Breast epithelium (tissue), 4 donors: ENCODE measurements around the gene MRC2. TPM values are rescaled to one million over a fixed set of nuclear protein-coding genes. Genes with fewer than 3 reads are reported as not detected.

Source experiments
- DNase-seq, 2 donors: peaks; one replicate each; pipeline ENCODE4 v3.0.0-alpha.2; 2019; ENCODE audit warnings: low spot score in 2 of 2
- H3K27ac ChIP-seq, 2 donors: fragments of 200-600 bp; sonication (generic) in 1 of 2; one replicate each; pipeline ENCODE4 v1.5.1; 2016 to 2019; ENCODE audit warnings: mild to moderate bottlenecking in 1 of 2
- H3K27me3 ChIP-seq, 2 donors: fragments of 200-600 bp; sonication (generic) in 1 of 2; one replicate each; pipeline versions ENCODE4 v1.5.1 to v1.6.0; 2017 to 2019; ENCODE audit warnings: control low read depth in 1 of 2, mild to moderate bottlenecking in 1 of 2
- H3K36me3 ChIP-seq: fragments of 200-600 bp; one replicate; pipeline ENCODE4 v1.5.1; 2019
- H3K4me1 ChIP-seq, 2 donors: fragments of 200-600 bp; sonication (generic); one replicate each; pipeline ENCODE4 v1.5.1; 2016 to 2019; ENCODE audit warnings: control low read depth in 1 of 2
- H3K4me3 ChIP-seq, 3 donors: fragments of 200-600 bp; sonication (generic); 1 replicate in 2 of 3; 2 replicates in 1 of 3; pipeline ENCODE4 v1.5.1; 2016 to 2019; ENCODE audit warnings: mild to moderate bottlenecking in 3 of 3, moderate library complexity in 2 of 3
- H3K9me3 ChIP-seq, 2 donors: fragments of 200-600 bp; sonication (generic) in 1 of 2; one replicate each; pipeline ENCODE4 v1.5.1; 2016 to 2019; ENCODE audit warnings: control low read depth in 1 of 2
- POLR2A ChIP-seq: fragments of 450-650 bp; IDR thresholded peaks from one replicate; pipeline ENCODE4 v1.6.1; 2016; ENCODE audit warnings: antibody characterized with exemption, mild to moderate bottlenecking, moderate library complexity
- POLR2AphosphoS5 ChIP-seq, 3 donors: sonication (generic); formaldehyde crosslinking; IDR thresholded peaks; one replicate each; pipeline ENCODE4 v1.6.1; 2017; ENCODE audit warnings: antibody characterized with exemption in 3 of 3
- intact Hi-C: fragments of 100-400 bp; cut with DNase I; formaldehyde crosslinking; loops from one replicate; pipeline ENCODE4 v1.15.1; 2023; ENCODE audit warnings: low total_unique reads
- total RNA-seq, 3 donors: library from RNA; depleted of rRNA; stranded (reverse); fragments of >200 nt; gene quantifications; one replicate each; pipeline ENCODE4 v1.1.0, GENCODE V29; 2016
- TF ChIP-seq, protein P1 (sequence below), 3 donors: fragments of 450-650 bp; IDR thresholded peaks; one replicate each; pipeline ENCODE4 v1.5.1; 2016 to 2017; ENCODE audit warnings: antibody characterized with exemption in 3 of 3, mild to moderate bottlenecking in 3 of 3, moderate library complexity in 3 of 3

Gene MRC2
- total RNA-seq, 3 donors from 2014 or later, result 28.4 to 40.2 (median 37.4) TPM

DNA sequence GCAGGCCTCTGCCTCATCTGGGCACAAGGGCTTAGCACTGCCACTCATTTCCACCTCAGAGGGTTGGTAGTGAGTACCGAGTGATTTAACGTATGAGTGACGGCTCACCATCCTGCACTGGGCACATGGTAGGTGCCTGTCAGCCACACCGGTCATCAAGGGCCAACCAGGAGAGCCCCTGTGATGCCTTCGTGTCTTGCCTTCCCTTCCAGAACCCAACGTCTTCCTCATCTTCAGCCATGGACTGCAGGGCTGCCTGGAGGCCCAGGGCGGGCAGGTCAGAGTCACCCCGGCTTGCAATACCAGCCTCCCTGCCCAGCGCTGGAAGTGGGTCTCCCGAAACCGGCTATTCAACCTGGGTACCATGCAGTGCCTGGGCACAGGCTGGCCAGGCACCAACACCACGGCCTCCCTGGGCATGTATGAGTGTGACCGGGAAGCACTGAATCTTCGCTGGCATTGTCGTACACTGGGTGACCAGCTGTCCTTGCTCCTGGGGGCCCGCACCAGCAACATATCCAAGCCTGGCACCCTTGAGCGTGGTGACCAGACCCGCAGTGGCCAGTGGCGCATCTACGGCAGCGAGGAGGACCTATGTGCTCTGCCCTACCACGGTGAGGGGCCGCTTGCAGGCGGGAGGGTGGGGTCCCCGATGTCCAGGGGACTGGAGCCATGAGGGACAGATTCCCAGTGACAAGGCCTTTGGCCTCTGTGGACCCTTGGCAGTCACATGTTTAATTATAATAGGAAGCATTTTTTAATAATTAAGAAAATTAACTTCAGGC lies 37.1 kb downstream of the MRC2 start:
- Histone ChIP-seq H3K27me3 (no peaks in the 10 kb centered on the region), H3K36me3 (no peaks in the 10 kb centered on the region), H3K27ac (no peak overlapping the region), H3K4me3 (no peak overlapping the region), H3K9me3 (no peaks in the 10 kb centered on the region), H3K4me1 (no peaks in the 10 kb centered on the region)
- no peak for DNase-seq
- intact Hi-C loops, result no loop called here
- TF ChIP-seq, protein P1, sequence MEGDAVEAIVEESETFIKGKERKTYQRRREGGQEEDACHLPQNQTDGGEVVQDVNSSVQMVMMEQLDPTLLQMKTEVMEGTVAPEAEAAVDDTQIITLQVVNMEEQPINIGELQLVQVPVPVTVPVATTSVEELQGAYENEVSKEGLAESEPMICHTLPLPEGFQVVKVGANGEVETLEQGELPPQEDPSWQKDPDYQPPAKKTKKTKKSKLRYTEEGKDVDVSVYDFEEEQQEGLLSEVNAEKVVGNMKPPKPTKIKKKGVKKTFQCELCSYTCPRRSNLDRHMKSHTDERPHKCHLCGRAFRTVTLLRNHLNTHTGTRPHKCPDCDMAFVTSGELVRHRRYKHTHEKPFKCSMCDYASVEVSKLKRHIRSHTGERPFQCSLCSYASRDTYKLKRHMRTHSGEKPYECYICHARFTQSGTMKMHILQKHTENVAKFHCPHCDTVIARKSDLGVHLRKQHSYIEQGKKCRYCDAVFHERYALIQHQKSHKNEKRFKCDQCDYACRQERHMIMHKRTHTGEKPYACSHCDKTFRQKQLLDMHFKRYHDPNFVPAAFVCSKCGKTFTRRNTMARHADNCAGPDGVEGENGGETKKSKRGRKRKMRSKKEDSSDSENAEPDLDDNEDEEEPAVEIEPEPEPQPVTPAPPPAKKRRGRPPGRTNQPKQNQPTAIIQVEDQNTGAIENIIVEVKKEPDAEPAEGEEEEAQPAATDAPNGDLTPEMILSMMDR (IDR thresholded peaks at IDR 0.05), result no peak
- TF ChIP-seq POLR2AphosphoS5 (IDR thresholded peaks at IDR 0.05) (no peak), POLR2A (no peak)

DNA sequence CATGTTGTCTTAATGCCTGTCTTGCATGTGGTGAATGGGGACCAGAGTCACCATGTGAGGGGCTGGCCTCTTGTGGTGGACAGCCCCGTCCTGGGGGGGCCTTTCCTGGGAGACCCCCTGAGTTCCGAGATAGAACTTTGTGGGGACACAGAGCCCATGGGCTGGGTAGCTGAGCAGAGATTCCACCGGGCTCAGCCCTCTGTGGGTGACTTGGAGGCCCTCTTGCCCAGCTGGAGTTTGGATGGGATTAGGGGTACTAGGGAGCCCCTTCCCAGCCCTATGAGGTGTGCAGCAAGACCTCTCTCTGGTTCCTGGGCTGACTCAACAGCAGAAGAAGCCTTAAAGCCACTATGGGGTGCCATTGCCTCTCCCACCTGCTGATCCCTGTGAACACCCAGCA lies 38.1 kb downstream of the MRC2 start:
- H3K27ac ChIP-seq, result no peak overlapping the region
- no peaks in the 10 kb centered on the region for H3K27me3 ChIP-seq
- intact Hi-C loops, result no loop called here
- TF ChIP-seq POLR2AphosphoS5 (IDR thresholded peaks at IDR 0.05) (no peak), POLR2A (no peak)
- TF ChIP-seq, protein P1 (IDR thresholded peaks at IDR 0.05), result no peak
- no peaks in the 10 kb centered on the region for H3K4me1 ChIP-seq
- DNase-seq, result no peak
- H3K36me3 ChIP-seq, result no peaks in the 10 kb centered on the region
- no peak overlapping the region for H3K4me3 ChIP-seq
- H3K9me3 ChIP-seq, result no peaks in the 10 kb centered on the region

DNA sequence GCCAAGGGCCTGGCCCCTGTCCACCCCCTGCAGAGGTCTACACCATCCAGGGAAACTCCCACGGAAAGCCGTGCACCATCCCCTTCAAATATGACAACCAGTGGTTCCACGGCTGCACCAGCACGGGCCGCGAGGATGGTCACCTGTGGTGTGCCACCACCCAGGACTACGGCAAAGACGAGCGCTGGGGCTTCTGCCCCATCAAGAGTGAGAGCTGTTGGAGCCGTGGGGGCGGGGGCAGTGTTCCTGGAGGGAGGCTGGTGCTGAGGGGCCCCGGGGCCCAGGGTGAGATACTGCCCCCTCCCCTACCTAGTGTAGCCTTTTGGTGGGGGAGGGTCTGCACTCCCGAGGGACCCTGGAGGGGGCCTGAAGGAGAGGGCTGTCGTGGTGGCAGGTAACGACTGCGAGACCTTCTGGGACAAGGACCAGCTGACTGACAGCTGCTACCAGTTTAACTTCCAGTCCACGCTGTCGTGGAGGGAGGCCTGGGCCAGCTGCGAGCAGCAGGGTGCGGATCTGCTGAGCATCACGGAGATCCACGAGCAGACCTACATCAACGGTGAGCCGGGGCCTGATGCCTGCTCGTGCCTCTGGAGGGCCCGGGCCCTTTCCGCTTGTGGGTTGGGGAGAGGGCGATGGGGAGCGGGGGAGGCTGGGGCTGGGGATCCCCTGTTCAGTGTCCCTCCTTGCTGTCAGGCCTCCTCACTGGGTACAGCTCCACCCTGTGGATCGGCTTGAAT lies 38.8 kb downstream of the MRC2 start:
- no peak for DNase-seq
- TF ChIP-seq POLR2A (no peak), POLR2AphosphoS5 (IDR thresholded peaks at IDR 0.05) (no peak)
- TF ChIP-seq, protein P1 (IDR thresholded peaks at IDR 0.05), result no peak
- H3K27ac ChIP-seq, result no peak overlapping the region
- no peak overlapping the region for H3K4me3 ChIP-seq
- no peaks in the 10 kb centered on the region for H3K36me3 ChIP-seq
- no peaks in the 10 kb centered on the region for H3K9me3 ChIP-seq
- no peaks in the 10 kb centered on the region for H3K4me1 ChIP-seq
- intact Hi-C loops, result no loop called here
- H3K27me3 ChIP-seq, result no peaks in the 10 kb centered on the region

DNA sequence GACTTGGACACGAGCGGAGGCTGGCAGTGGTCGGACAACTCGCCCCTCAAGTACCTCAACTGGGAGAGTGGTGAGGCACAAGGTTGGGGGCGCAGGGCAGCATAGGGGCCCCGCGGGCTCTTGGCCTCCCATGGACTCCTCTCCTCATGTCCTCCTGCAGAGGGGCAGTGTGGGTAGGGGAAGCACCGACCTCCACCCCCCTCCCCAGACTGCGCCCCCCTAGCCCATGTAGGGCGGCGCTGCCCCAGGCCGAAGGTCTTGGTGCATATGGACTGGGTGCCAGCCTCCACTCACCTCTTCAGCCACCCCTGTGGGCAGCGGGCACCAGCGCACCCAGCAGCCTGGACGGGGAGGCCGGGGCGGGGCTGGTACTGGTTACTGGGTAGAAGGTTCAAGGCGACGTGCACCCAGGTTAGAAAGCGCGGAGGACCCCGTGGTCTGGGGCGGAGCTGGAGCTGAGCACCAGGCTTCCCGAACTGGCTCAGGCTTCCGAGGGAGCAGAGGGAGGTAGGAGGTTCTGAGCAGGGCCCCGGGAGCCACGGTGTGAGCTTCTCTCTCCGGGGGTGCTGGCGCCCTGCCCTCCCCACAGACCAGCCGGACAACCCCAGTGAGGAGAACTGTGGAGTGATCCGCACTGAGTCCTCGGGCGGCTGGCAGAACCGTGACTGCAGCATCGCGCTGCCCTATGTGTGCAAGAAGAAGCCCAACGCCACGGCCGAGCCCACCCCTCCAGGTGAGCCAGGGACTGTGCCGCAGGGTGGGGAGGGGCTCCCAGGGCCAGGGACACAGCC lies 39.5 kb downstream of the MRC2 start:
- Histone ChIP-seq H3K27me3 (no peaks in the 10 kb centered on the region), H3K4me1 (no peaks in the 10 kb centered on the region), H3K27ac (no peak overlapping the region), H3K4me3 (no peak overlapping the region), H3K36me3 (no peaks in the 10 kb centered on the region), H3K9me3 (no peaks in the 10 kb centered on the region)
- TF ChIP-seq POLR2AphosphoS5 (IDR thresholded peaks at IDR 0.05), result no peak
- TF ChIP-seq POLR2A, result no peak
- TF ChIP-seq, protein P1 (IDR thresholded peaks at IDR 0.05), result no peak
- DNase-seq, result no peak
- intact Hi-C loops, result no loop called here
